ENCODE measurements around the gene NPAS2. TPM values are rescaled to one million over a fixed set of nuclear protein-coding genes. Genes with fewer than 3 reads are reported as not detected.

Gene NPAS2
- polyA plus RNA-seq, 1 of the 3 experiments (the other 2 are of a cell fraction) = 58.5 TPM

- no peaks in the 10 kb centered on the region for H3K9me3 ChIP-seq
- peaks cover 0 to 11% of the 10 kb centered on the region in 2 experiments; a peak in 1 of 4 replicates for H3K4me1 ChIP-seq (ENCODE audit: control insufficient read depth in 1 of 2, insufficient read depth in 2 of 2, low read depth in 1 of 2, low read length in 1 of 2)
- POLR2A ChIA-PET = no interaction called here
- peaks cover 58% of the 10 kb centered on the region; the same call in 1 of the 2 replicates for H3K79me2 ChIP-seq (ENCODE audit: insufficient read depth)
- H3K4me2 ChIP-seq = no peak overlapping the region
- WGBS (ENCODE audit: low lambda C conversion rate) = 66% methylated on average over 4 of the region's 4 CpGs
- no peaks in the 10 kb centered on the region for H3K36me3 ChIP-seq (replicated peaks in 1 of 2; ENCODE audit: control insufficient read depth in 1 of 2, insufficient read depth in 2 of 2, low read length in 1 of 2)
- no peaks in the 10 kb centered on the region for H3K9me2 ChIP-seq
- CTCF ChIA-PET = no interaction called here
- no peaks in the 10 kb centered on the region for H3K27me3 ChIP-seq (ENCODE audit: insufficient read depth)
- no peak overlapping the region for H3K9ac ChIP-seq
- no peak overlapping the region for H3K27ac ChIP-seq (ENCODE audit: low read depth in 2 of 2, low read length in 1 of 2)
- peaks cover 11% of the 10 kb centered on the region for H3F3A ChIP-seq (replicated peaks; ENCODE audit: insufficient read depth)
- TF ChIP-seq EP300 (IDR thresholded peaks at IDR 0.05; ENCODE audit: borderline replicate concordance in 1 of 2, low read depth in 1 of 2, low read length in 1 of 2) (no peak), ZBTB33 (IDR thresholded peaks at IDR 0.05; ENCODE audit: borderline replicate concordance, low read depth) (no peak), SMC3 (IDR thresholded peaks at IDR 0.05; ENCODE audit: low read depth, low read length) (no peak)
- H2AFZ ChIP-seq (ENCODE audit: low read depth) = no peak overlapping the region
- DNase-seq = no peak
- no peak overlapping the region for H3K4me3 ChIP-seq (ENCODE audit: low read depth in 2 of 2, low read length in 1 of 2)
- no peaks in the 10 kb centered on the region for H4K20me1 ChIP-seq (ENCODE audit: insufficient read depth)
These were observed 41.4 kb downstream of the NPAS2 start for GRCh38 chr2:100861340-100861739.

DNA sequence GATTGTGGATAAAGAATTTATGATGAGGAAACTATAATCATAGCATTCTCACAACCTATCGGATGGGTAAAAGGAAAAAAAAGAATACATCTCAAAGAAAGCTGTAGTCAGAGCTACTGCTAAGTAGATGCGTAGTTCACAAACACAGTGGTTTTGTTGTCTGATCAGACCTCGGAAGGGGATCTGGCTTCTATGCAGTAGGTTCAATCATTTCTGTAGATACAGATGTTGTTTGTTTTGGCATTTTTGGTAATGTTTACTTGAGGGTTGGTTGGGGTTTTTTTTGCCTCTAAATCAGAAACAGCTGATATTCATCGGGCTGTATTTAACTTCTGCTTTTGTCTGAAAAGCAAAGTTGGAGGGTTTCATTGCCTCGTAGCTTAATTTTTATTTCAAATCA lies 42.1 kb downstream of the NPAS2 start:
- Histone ChIP-seq H4K20me1 (ENCODE audit: insufficient read depth) (no peaks in the 10 kb centered on the region), H3K27ac (ENCODE audit: low read depth in 2 of 2, low read length in 1 of 2) (no peak overlapping the region), H2AFZ (ENCODE audit: low read depth) (no peak overlapping the region), H3K36me3 (replicated peaks in 1 of 2; ENCODE audit: control insufficient read depth in 1 of 2, insufficient read depth in 2 of 2, low read length in 1 of 2) (no peaks in the 10 kb centered on the region), H3K4me3 (ENCODE audit: low read depth in 2 of 2, low read length in 1 of 2) (no peak overlapping the region), H3K4me1 (ENCODE audit: control insufficient read depth in 1 of 2, insufficient read depth in 2 of 2, low read depth in 1 of 2, low read length in 1 of 2) (peaks cover 0 to 12% of the 10 kb centered on the region in 2 experiments; a peak in 1 of 4 replicates), H3K27me3 (ENCODE audit: insufficient read depth) (no peaks in the 10 kb centered on the region), H3K9ac (no peak overlapping the region), H3K9me2 (no peaks in the 10 kb centered on the region), H3K4me2 (no peak overlapping the region), H3K9me3 (no peaks in the 10 kb centered on the region), H3K79me2 (ENCODE audit: insufficient read depth) (peaks cover 55% of the 10 kb centered on the region; the same call in 1 of the 2 replicates), H3F3A (replicated peaks; ENCODE audit: insufficient read depth) (peaks cover 11% of the 10 kb centered on the region)
- TF ChIP-seq MAX (IDR thresholded peaks at IDR 0.05; ENCODE audit: low read depth) (no peak), ZBTB33 (IDR thresholded peaks at IDR 0.05; ENCODE audit: borderline replicate concordance, low read depth) (no peak), RFX5 (IDR thresholded peaks at IDR 0.05; ENCODE audit: low read length) (no peak), GABPA (IDR thresholded peaks at IDR 0.05; ENCODE audit: low read depth) (no peak), CHD2 (IDR thresholded peaks at IDR 0.05; ENCODE audit: low read length, partially characterized antibody) (no peak), RCOR1 (IDR thresholded peaks at IDR 0.05; ENCODE audit: low read length) (no peak), FOXM1 (IDR thresholded peaks at IDR 0.05; ENCODE audit: low read depth) (no peak), EZH2phosphoT487 (IDR thresholded peaks at IDR 0.05; ENCODE audit: borderline replicate concordance, low read depth) (no peak), POLR2AphosphoS5 (IDR thresholded peaks at IDR 0.05; ENCODE audit: low read depth, low read length) (no peak), FOSL2 (IDR thresholded peaks at IDR 0.05; ENCODE audit: borderline replicate concordance, low read depth) (no peak)
- TF ChIP-seq, protein P1, sequence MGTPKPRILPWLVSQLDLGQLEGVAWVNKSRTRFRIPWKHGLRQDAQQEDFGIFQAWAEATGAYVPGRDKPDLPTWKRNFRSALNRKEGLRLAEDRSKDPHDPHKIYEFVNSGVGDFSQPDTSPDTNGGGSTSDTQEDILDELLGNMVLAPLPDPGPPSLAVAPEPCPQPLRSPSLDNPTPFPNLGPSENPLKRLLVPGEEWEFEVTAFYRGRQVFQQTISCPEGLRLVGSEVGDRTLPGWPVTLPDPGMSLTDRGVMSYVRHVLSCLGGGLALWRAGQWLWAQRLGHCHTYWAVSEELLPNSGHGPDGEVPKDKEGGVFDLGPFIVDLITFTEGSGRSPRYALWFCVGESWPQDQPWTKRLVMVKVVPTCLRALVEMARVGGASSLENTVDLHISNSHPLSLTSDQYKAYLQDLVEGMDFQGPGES (IDR thresholded peaks at IDR 0.05; ENCODE audit: low read depth, low read length) = no peak
- TF ChIP-seq, protein P2, sequence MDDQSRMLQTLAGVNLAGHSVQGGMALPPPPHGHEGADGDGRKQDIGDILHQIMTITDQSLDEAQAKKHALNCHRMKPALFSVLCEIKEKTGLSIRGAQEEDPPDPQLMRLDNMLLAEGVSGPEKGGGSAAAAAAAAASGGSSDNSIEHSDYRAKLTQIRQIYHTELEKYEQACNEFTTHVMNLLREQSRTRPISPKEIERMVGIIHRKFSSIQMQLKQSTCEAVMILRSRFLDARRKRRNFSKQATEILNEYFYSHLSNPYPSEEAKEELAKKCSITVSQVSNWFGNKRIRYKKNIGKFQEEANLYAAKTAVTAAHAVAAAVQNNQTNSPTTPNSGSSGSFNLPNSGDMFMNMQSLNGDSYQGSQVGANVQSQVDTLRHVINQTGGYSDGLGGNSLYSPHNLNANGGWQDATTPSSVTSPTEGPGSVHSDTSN (IDR thresholded peaks at IDR 0.05) = no peak
- TF ChIP-seq, protein P3, sequence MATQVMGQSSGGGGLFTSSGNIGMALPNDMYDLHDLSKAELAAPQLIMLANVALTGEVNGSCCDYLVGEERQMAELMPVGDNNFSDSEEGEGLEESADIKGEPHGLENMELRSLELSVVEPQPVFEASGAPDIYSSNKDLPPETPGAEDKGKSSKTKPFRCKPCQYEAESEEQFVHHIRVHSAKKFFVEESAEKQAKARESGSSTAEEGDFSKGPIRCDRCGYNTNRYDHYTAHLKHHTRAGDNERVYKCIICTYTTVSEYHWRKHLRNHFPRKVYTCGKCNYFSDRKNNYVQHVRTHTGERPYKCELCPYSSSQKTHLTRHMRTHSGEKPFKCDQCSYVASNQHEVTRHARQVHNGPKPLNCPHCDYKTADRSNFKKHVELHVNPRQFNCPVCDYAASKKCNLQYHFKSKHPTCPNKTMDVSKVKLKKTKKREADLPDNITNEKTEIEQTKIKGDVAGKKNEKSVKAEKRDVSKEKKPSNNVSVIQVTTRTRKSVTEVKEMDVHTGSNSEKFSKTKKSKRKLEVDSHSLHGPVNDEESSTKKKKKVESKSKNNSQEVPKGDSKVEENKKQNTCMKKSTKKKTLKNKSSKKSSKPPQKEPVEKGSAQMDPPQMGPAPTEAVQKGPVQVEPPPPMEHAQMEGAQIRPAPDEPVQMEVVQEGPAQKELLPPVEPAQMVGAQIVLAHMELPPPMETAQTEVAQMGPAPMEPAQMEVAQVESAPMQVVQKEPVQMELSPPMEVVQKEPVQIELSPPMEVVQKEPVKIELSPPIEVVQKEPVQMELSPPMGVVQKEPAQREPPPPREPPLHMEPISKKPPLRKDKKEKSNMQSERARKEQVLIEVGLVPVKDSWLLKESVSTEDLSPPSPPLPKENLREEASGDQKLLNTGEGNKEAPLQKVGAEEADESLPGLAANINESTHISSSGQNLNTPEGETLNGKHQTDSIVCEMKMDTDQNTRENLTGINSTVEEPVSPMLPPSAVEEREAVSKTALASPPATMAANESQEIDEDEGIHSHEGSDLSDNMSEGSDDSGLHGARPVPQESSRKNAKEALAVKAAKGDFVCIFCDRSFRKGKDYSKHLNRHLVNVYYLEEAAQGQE (IDR thresholded peaks at IDR 0.05; ENCODE audit: low read depth, low read length) = no peak
- DNase-seq = no peak
- ChIA-PET CTCF (interaction anchor here (0.9 kb wide), 1 partner anchor 11 kb away, joined by 3 read pairs; no protein-coding TSS in a partner anchor), POLR2A (no interaction called here)
- 67% methylated on average over 5 of the region's 5 CpGs for WGBS (ENCODE audit: low lambda C conversion rate)

Data from SK-N-SH (cell line).